HepG2 (cell line): Measurements from ENCODE around the gene PLPPR3. TPM values are rescaled to one million over a fixed set of nuclear protein-coding genes. Genes with fewer than 3 reads are reported as not detected.
A peak's percentile ranks its signal among the peaks of the same experiment; 100 is the strongest.

Source experiments
- ARID2 ChIP-seq: sonication (generic); formaldehyde crosslinking; IDR thresholded peaks from 2 replicates; pipeline ENCODE4 v1.8.1; 2022; ENCODE audit warnings: mild to moderate bottlenecking, missing genetic modification reagents, borderline replicate concordance
- ATM ChIP-seq: fragments of 450-650 bp; IDR thresholded peaks from 2 replicates; pipeline ENCODE4 v1.7.1; 2017; ENCODE audit warnings: mild to moderate bottlenecking, borderline replicate concordance
- FOXJ3 ChIP-seq: sonication (generic); formaldehyde crosslinking; IDR thresholded peaks from 2 replicates; pipeline ENCODE4 v1.4.0; 2020; ENCODE audit warnings: missing genetic modification reagents, mild to moderate bottlenecking, borderline replicate concordance
- HNRNPL ChIP-seq: fragments of 200-400 bp; formaldehyde crosslinking; IDR thresholded peaks from 2 replicates; pipeline ENCODE4 v1.6.1; 2017; ENCODE audit warnings: mild to moderate bottlenecking, low read depth, low read length
- KMT2A ChIP-seq: sonication (generic); formaldehyde crosslinking; IDR thresholded peaks from 2 replicates; pipeline ENCODE4 v1.4.0; 2020; ENCODE audit warnings: missing genetic modification reagents
- MIXL1 ChIP-seq: IDR thresholded peaks from 2 replicates; pipeline ENCODE4 v1.6.1; 2016
- NAIF1 ChIP-seq: sonication (generic); formaldehyde crosslinking; IDR thresholded peaks from 2 replicates; pipeline ENCODE4 v1.5.0; 2020; ENCODE audit warnings: mild to moderate bottlenecking, missing genetic modification reagents, borderline replicate concordance
- NFE2 ChIP-seq: sonication (generic); formaldehyde crosslinking; IDR thresholded peaks from 2 replicates; pipeline ENCODE4 v1.4.0; 2020; ENCODE audit warnings: missing genetic modification reagents
- PCBP1 ChIP-seq: fragments of 200-400 bp; formaldehyde crosslinking; IDR thresholded peaks from 2 replicates; pipeline ENCODE4 v1.6.1; 2017; ENCODE audit warnings: mild to moderate bottlenecking, low read depth, low read length, borderline replicate concordance
- PPARG ChIP-seq: conservative IDR thresholded peaks from 2 replicates; pipeline ENCODE4 v1.6.1; 2016; ENCODE audit warnings: missing biosample characterization, missing genetic modification reagents
- RAD21 ChIP-seq: fragments of 450-650 bp; formaldehyde crosslinking; IDR thresholded peaks from 2 replicates; pipeline ENCODE4 v1.5.0; 2020; ENCODE audit warnings: mild to moderate bottlenecking
- RARG ChIP-seq: sonication (generic); formaldehyde crosslinking; IDR thresholded peaks from 2 replicates; pipeline ENCODE4 v1.4.0; 2020; ENCODE audit warnings: low read depth, mild to moderate bottlenecking, missing genetic modification reagents
- RBFOX2 ChIP-seq: fragments of 200-400 bp; formaldehyde crosslinking; IDR thresholded peaks from 2 replicates; pipeline ENCODE4 v1.6.1; 2017; ENCODE audit warnings: low read depth, mild to moderate bottlenecking, low read length
- SNAPC2 ChIP-seq: sonication (generic); formaldehyde crosslinking; IDR thresholded peaks from 2 replicates; pipeline ENCODE4 v1.8.1; 2022; ENCODE audit warnings: mild to moderate bottlenecking, missing genetic modification reagents
- SRSF1 ChIP-seq: fragments of 200-400 bp; formaldehyde crosslinking; optimal IDR thresholded peaks from 2 replicates; pipeline ENCODE3; 2017; ENCODE audit warnings: mild to moderate bottlenecking, low read depth, low read length, moderate library complexity
- SSRP1 ChIP-seq: IDR thresholded peaks from 2 replicates; pipeline ENCODE4 v1.6.1; 2016; ENCODE audit warnings: control low read depth
- SUZ12 ChIP-seq: fragments of 150-350 bp; IDR thresholded peaks from 2 replicates; pipeline ENCODE4 v1.6.1; 2014; ENCODE audit warnings: low read depth, low read length
- TBX3 ChIP-seq: fragments of 450-650 bp; IDR thresholded peaks from 2 replicates; pipeline ENCODE4 v1.6.1; 2017; ENCODE audit warnings: antibody characterized with exemption, mild to moderate bottlenecking, inconsistent platforms, borderline replicate concordance
- YEATS4 ChIP-seq: sonication (generic); formaldehyde crosslinking; IDR thresholded peaks from 2 replicates; pipeline ENCODE4 v1.4.0; 2020; ENCODE audit warnings: missing genetic modification reagents, borderline replicate concordance
- ZFP62 ChIP-seq: sonication (generic); formaldehyde crosslinking; IDR thresholded peaks from 2 replicates; pipeline ENCODE4 v1.4.0; 2020; ENCODE audit warnings: missing genetic modification reagents
- ZFY ChIP-seq: sonication (generic); formaldehyde crosslinking; IDR thresholded peaks from 2 replicates; pipeline ENCODE4 v1.4.0; 2020; ENCODE audit warnings: missing genetic modification reagents
- ZKSCAN5 ChIP-seq: sonication (generic); formaldehyde crosslinking; IDR thresholded peaks from 2 replicates; pipeline ENCODE4 v1.5.1; 2020; ENCODE audit warnings: mild to moderate bottlenecking, missing genetic modification reagents
- ZNF205 ChIP-seq: IDR thresholded peaks from 2 replicates; pipeline ENCODE4 v1.6.1; 2018; ENCODE audit warnings: missing biosample characterization, missing genetic modification reagents
- ZNF24 ChIP-seq: fragments of 450-650 bp; IDR thresholded peaks from 2 replicates; pipeline ENCODE4 v1.6.1; 2017; ENCODE audit warnings: antibody characterized with exemption, mild to moderate bottlenecking
- ZNF343 ChIP-seq: sonication (generic); formaldehyde crosslinking; IDR thresholded peaks from 2 replicates; pipeline ENCODE4 v1.4.0; 2020; ENCODE audit warnings: mild to moderate bottlenecking, missing genetic modification reagents
- ZNF557 ChIP-seq: sonication (generic); formaldehyde crosslinking; IDR thresholded peaks from 2 replicates; pipeline ENCODE4 v1.4.0; 2020; ENCODE audit warnings: missing genetic modification reagents
- ZNF746 ChIP-seq: sonication (generic); formaldehyde crosslinking; IDR thresholded peaks from 2 replicates; pipeline ENCODE4 v1.8.0; 2022; ENCODE audit warnings: mild to moderate bottlenecking, missing genetic modification reagents
- ZNF773 ChIP-seq: sonication (generic); formaldehyde crosslinking; IDR thresholded peaks from 2 replicates; pipeline ENCODE4 v1.4.0; 2020; ENCODE audit warnings: missing genetic modification reagents, borderline replicate concordance
- polyA plus RNA-seq, 8 experiments: library from polyadenylated mRNA; depleted of rRNA in 3 of 8; stranded (reverse) in 7 of 8; unstranded in 1 of 8; fragments of >200 nt; fragmentation: Illumina TruSeq in 4 of 8; extraction: Trizol in 4 of 8; gene quantifications; 2 replicates each; pipeline versions ENCODE4 v1.2.1 to v1.2.3, GENCODE V29; 2011 to 2016; ENCODE audit warnings: low read depth in 4 of 8, missing spikeins in 1 of 8, mixed read lengths in 1 of 8; ENCODE audit not compliant: insufficient read depth in 1 of 8
- total RNA-seq, 5 experiments: library from RNA; depleted of rRNA; stranded (reverse); fragments of >200 nt; fragmentation: Illumina TruSeq; extraction: Trizol; gene quantifications; 2 replicates each; pipeline ENCODE4 v1.2.3, GENCODE V29; 2016; ENCODE audit warnings: low read depth in 1 of 5
- TF ChIP-seq, protein P1 (sequence below): IDR thresholded peaks from 2 replicates; pipeline ENCODE4 v1.6.1; 2018; ENCODE audit warnings: missing genetic modification reagents, mild to moderate bottlenecking, missing compliant biosample characterization
- TF ChIP-seq, protein P2 (sequence below): sonication (generic); formaldehyde crosslinking; IDR thresholded peaks from 2 replicates; pipeline ENCODE4 v1.4.0; 2020; ENCODE audit warnings: missing genetic modification reagents
- TF ChIP-seq, protein P3 (sequence below): sonication (generic); formaldehyde crosslinking; IDR thresholded peaks from 2 replicates; pipeline ENCODE4 v1.9.0; 2021; ENCODE audit warnings: missing genetic modification reagents, mild to moderate bottlenecking, borderline replicate concordance

Gene PLPPR3
- total and polyA plus RNA-seq, 2 of the 13 experiments (the other 11 are each of a cell fraction or from before 2014, with no cell fraction given): 0.07 to 0.16 TPM

DNA sequence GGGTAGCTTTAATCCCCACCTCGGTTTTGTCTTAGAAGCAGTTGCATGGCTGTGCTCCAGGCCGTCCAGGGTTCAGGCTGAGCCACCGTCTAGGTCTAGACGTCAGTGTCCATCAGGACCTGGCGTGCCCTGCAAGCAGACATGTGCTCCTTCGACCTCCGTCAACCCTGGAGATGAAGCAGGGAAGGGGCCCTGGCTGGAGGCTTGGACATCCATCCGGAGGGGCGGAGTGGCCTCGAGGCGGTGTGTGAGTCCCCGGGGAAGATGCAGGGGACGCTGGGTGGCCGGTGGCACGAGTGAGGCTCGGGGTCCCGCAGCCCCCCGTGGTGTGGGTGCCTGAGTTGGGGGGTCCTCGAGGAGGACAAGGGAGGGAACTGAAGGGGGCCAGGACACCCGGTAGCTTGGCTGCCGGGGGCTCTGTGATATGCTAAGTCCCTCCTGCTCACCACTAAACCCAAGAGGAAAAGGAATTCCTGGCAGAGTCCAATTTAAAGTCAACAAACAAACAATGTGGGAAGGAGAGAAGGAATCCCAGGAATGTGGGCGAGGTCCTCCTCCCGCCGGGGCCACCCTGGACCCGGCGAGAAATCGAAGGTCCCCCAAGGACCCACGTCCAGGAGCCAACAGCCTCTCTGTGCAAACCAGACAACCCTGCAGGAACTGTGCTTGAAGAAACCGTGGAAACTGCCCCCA is 39.4 kb downstream of the PLPPR3 start (continued):
- TF ChIP-seq RARG (CRISPR knock-in tag) (no peak), ZNF343 (CRISPR knock-in tag) (no peak), ZNF24 (no peak), HNRNPL (no peak), YEATS4 (CRISPR knock-in tag) (peak; percentile 47; the same call in 1 of the 2 replicates), RAD21 (peak; percentile 22; the same call in 1 of the 2 replicates), MIXL1 (no peak), KMT2A (CRISPR knock-in tag) (0 out of 2 replicates have a peak, but pooled peaks have one; percentile 33), ZNF557 (CRISPR knock-in tag) (no peak), SUZ12 (no peak), SRSF1 (no peak), ARID2 (CRISPR knock-in tag) (no peak), SNAPC2 (CRISPR knock-in tag) (no peak), PCBP1 (no peak), ZKSCAN5 (CRISPR knock-in tag) (no peak), ZNF205 (CRISPR knock-in tag) (no peak), TBX3 (no peak), FOXJ3 (no peak), NAIF1 (no peak), ZFY (CRISPR knock-in tag) (no peak), SSRP1 (CRISPR knock-in tag) (no peak), ZNF773 (no peak), RBFOX2 (no peak), NFE2 (no peak), PPARG (CRISPR knock-in tag) (no peak), ATM (no peak), ZNF746 (CRISPR knock-in tag) (no peak; the same call in 1 of the 2 replicates), ZFP62 (CRISPR knock-in tag) (no peak)
- TF ChIP-seq, protein P1, sequence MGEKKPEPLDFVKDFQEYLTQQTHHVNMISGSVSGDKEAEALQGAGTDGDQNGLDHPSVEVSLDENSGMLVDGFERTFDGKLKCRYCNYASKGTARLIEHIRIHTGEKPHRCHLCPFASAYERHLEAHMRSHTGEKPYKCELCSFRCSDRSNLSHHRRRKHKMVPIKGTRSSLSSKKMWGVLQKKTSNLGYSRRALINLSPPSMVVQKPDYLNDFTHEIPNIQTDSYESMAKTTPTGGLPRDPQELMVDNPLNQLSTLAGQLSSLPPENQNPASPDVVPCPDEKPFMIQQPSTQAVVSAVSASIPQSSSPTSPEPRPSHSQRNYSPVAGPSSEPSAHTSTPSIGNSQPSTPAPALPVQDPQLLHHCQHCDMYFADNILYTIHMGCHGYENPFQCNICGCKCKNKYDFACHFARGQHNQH (CRISPR knock-in tag): no peak; the same call in 1 of the 2 replicates
- TF ChIP-seq, protein P2, sequence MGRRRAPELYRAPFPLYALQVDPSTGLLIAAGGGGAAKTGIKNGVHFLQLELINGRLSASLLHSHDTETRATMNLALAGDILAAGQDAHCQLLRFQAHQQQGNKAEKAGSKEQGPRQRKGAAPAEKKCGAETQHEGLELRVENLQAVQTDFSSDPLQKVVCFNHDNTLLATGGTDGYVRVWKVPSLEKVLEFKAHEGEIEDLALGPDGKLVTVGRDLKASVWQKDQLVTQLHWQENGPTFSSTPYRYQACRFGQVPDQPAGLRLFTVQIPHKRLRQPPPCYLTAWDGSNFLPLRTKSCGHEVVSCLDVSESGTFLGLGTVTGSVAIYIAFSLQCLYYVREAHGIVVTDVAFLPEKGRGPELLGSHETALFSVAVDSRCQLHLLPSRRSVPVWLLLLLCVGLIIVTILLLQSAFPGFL (CRISPR knock-in tag): no peak
- TF ChIP-seq, protein P3, sequence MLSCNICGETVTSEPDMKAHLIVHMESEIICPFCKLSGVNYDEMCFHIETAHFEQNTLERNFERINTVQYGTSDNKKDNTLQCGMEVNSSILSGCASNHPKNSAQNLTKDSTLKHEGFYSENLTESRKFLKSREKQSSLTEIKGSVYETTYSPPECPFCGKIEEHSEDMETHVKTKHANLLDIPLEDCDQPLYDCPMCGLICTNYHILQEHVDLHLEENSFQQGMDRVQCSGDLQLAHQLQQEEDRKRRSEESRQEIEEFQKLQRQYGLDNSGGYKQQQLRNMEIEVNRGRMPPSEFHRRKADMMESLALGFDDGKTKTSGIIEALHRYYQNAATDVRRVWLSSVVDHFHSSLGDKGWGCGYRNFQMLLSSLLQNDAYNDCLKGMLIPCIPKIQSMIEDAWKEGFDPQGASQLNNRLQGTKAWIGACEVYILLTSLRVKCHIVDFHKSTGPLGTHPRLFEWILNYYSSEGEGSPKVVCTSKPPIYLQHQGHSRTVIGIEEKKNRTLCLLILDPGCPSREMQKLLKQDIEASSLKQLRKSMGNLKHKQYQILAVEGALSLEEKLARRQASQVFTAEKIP (CRISPR knock-in tag): no peak
